Spleen (tissue), 7 donors: ENCODE results near the gene APELA.

Experiments used
- POLR2A ChIP-seq, 3 donors: fragments of 450-650 bp; IDR thresholded peaks; one replicate each; pipeline ENCODE4 v1.5.1; 2017; ENCODE audit warnings: antibody characterized with exemption in 3 of 3, mild to moderate bottlenecking in 1 of 3
- TF ChIP-seq, protein P1 (sequence below), 11 experiments: fragments of 200-600 bp in 7 of 11; fragments of 450-650 bp in 4 of 11; sonication (generic) in 4 of 11; IDR thresholded peaks in 8 of 11; conservative IDR thresholded peaks in 3 of 11; 1 replicate in 7 of 11; 2 replicates in 4 of 11; pipeline versions ENCODE4 v1.4.0 to v1.8.0; 2016 to 2021; ENCODE audit warnings: antibody characterized with exemption in 11 of 11, inconsistent platforms in 4 of 11, mild to moderate bottlenecking in 1 of 11
- donor health status: DM: no; HTN: no; CAD: no; lungs with moderate emphysema.
- donor health status: DM: no; HTN: no; CAD: no.
- donor health status: DM: no; HTN: no; CAD: no.

GRCh38 chr4:164937576-164938270 lies 60.7 kb downstream of the APELA start:
- TF ChIP-seq, protein P1, sequence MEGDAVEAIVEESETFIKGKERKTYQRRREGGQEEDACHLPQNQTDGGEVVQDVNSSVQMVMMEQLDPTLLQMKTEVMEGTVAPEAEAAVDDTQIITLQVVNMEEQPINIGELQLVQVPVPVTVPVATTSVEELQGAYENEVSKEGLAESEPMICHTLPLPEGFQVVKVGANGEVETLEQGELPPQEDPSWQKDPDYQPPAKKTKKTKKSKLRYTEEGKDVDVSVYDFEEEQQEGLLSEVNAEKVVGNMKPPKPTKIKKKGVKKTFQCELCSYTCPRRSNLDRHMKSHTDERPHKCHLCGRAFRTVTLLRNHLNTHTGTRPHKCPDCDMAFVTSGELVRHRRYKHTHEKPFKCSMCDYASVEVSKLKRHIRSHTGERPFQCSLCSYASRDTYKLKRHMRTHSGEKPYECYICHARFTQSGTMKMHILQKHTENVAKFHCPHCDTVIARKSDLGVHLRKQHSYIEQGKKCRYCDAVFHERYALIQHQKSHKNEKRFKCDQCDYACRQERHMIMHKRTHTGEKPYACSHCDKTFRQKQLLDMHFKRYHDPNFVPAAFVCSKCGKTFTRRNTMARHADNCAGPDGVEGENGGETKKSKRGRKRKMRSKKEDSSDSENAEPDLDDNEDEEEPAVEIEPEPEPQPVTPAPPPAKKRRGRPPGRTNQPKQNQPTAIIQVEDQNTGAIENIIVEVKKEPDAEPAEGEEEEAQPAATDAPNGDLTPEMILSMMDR (IDR thresholded peaks at IDR 0.05 in 8 of 11, conservative IDR thresholded peaks at IDR 0.05 in 3 of 11), result no peak
- no peak for TF ChIP-seq POLR2A (IDR thresholded peaks at IDR 0.05)
